H9 (cell line): ENCODE measurements around the gene HCFC1. TPM values are rescaled to one million over a fixed set of nuclear protein-coding genes. Genes with fewer than 3 reads are reported as not detected.

Source experiments
- DNase-seq: peaks from one replicate; pipeline ENCODE4 v3.0.0-alpha.2; 2017
- H2AFZ ChIP-seq: one replicate; pipeline ENCODE4 v1.6.1; 2013; ENCODE audit warnings: mild to moderate bottlenecking, low read length, control low read depth, moderate library complexity
- H2AK5ac ChIP-seq: 2 replicates; pipeline ENCODE4 v1.6.1; 2013; ENCODE audit warnings: low read length, control low read depth, mixed read lengths; ENCODE audit not compliant: insufficient read length
- H2BK120ac ChIP-seq: one replicate; pipeline ENCODE4 v1.6.1; 2013; ENCODE audit warnings: low read depth, mild to moderate bottlenecking, low read length, control low read depth, inconsistent platforms; ENCODE audit not compliant: poor library complexity, severe bottlenecking
- H2BK12ac ChIP-seq: 2 replicates; pipeline ENCODE4 v1.6.1; 2013; ENCODE audit warnings: low read length, control low read depth, mixed read lengths, low read depth; ENCODE audit not compliant: insufficient read length
- H2BK15ac ChIP-seq: 2 replicates; pipeline ENCODE4 v1.6.1; 2013; ENCODE audit warnings: low read depth, low read length, control low read depth
- H2BK20ac ChIP-seq: one replicate; pipeline ENCODE4 v1.6.1; 2013; ENCODE audit warnings: low read depth, mild to moderate bottlenecking, low read length, control low read depth, inconsistent platforms; ENCODE audit not compliant: poor library complexity, severe bottlenecking
- H2BK5ac ChIP-seq: 2 replicates; pipeline ENCODE4 v1.6.1; 2013; ENCODE audit warnings: low read length, control low read depth, mixed read lengths; ENCODE audit not compliant: insufficient read length
- H3K14ac ChIP-seq: 2 replicates; pipeline ENCODE4 v1.6.1; 2013; ENCODE audit warnings: low read length, control low read depth; ENCODE audit not compliant: insufficient read depth
- H3K18ac ChIP-seq: 2 replicates; pipeline ENCODE4 v1.6.1; 2013; ENCODE audit warnings: low read depth, mild to moderate bottlenecking, mixed read lengths, low read length, control low read depth; ENCODE audit not compliant: insufficient read length
- H3K23ac ChIP-seq: 2 replicates; pipeline ENCODE4 v1.6.1; 2013; ENCODE audit warnings: low read length, control low read depth, mixed read lengths, low read depth; ENCODE audit not compliant: insufficient read length
- H3K23me2 ChIP-seq: 2 replicates; pipeline ENCODE4 v1.6.1; 2013; ENCODE audit warnings: low read depth, mild to moderate bottlenecking, mixed read lengths, low read length, control low read depth; ENCODE audit not compliant: insufficient read length, poor library complexity, severe bottlenecking
- H3K27ac ChIP-seq: 2 replicates; pipeline ENCODE4 v1.5.1; 2013; ENCODE audit warnings: low read length, control low read depth, mixed read lengths, low read depth; ENCODE audit not compliant: insufficient read length
- H3K27me3 ChIP-seq: 2 replicates; pipeline ENCODE4 v1.6.1; 2013; ENCODE audit warnings: low read length, control low read depth, inconsistent platforms; ENCODE audit not compliant: insufficient read depth
- H3K4ac ChIP-seq: 2 replicates; pipeline ENCODE4 v1.6.1; 2013; ENCODE audit warnings: low read depth, mild to moderate bottlenecking, control low read depth, inconsistent platforms, low read length, moderate library complexity
- H3K4me1 ChIP-seq: 2 replicates; pipeline ENCODE4 v1.6.1; 2013; ENCODE audit warnings: low read length, control low read depth, inconsistent platforms; ENCODE audit not compliant: insufficient read depth
- H3K4me2 ChIP-seq: 2 replicates; pipeline ENCODE4 v1.6.1; 2013; ENCODE audit warnings: low read length, control low read depth, mixed read lengths; ENCODE audit not compliant: insufficient read length, insufficient read depth
- H3K56ac ChIP-seq: 2 replicates; pipeline ENCODE4 v1.6.1; 2013; ENCODE audit warnings: low read depth, mild to moderate bottlenecking, mixed read lengths, low read length, control low read depth; ENCODE audit not compliant: insufficient read length
- H3K79me1 ChIP-seq: 2 replicates; pipeline ENCODE4 v1.6.1; 2013; ENCODE audit warnings: low read depth, mild to moderate bottlenecking, moderate library complexity, low read length, control low read depth, inconsistent platforms; ENCODE audit not compliant: insufficient read depth, poor library complexity, severe bottlenecking
- H3K79me2 ChIP-seq: 2 replicates; pipeline ENCODE4 v1.6.1; 2013; ENCODE audit warnings: low read length, control low read depth, inconsistent platforms; ENCODE audit not compliant: insufficient read depth
- H3K9ac ChIP-seq: 2 replicates; pipeline ENCODE4 v1.6.1; 2013; ENCODE audit warnings: low read length, control low read depth, mixed read lengths; ENCODE audit not compliant: insufficient read length; ENCODE audit errors: extremely low read depth
- H3K9me3 ChIP-seq: one replicate; pipeline ENCODE4 v1.6.1; 2013; ENCODE audit warnings: low read depth, low read length, inconsistent platforms; ENCODE audit not compliant: control insufficient read depth
- H3T11ph ChIP-seq: one replicate; pipeline ENCODE4 v1.6.1; 2013; ENCODE audit warnings: mild to moderate bottlenecking, low read length, control low read depth, inconsistent platforms
- H4K20me1 ChIP-seq: one replicate; pipeline ENCODE4 v1.6.1; 2013; ENCODE audit not compliant: control insufficient read depth, insufficient read length, insufficient read depth
- H4K5ac ChIP-seq: 2 replicates; pipeline ENCODE4 v1.6.1; 2013; ENCODE audit warnings: low read depth, mild to moderate bottlenecking, mixed read lengths, low read length, control low read depth; ENCODE audit not compliant: insufficient read length
- H4K8ac ChIP-seq: replicated peaks from 2 replicates; pipeline ENCODE4 v1.6.1; 2013; ENCODE audit warnings: low read length, control low read depth, mixed read lengths, low read depth; ENCODE audit not compliant: insufficient read length
- H4K91ac ChIP-seq: 2 replicates; pipeline ENCODE4 v1.6.1; 2013; ENCODE audit warnings: low read depth, mild to moderate bottlenecking, moderate library complexity, mixed read lengths, low read length, control low read depth; ENCODE audit not compliant: insufficient read length
- H3K27ac Mint-ChIP-seq, 3 experiments: 2 replicates in 2 of 3; 3 replicates in 1 of 3; pipeline ENCODE4 v1.8.0; 2020 to 2021; ENCODE audit warnings: mixed read lengths in 3 of 3, mild to moderate bottlenecking in 1 of 3, moderate library complexity in 1 of 3
- H3K27me3 Mint-ChIP-seq: 2 replicates; pipeline ENCODE4 v1.8.0; 2021; ENCODE audit warnings: low read depth, mild to moderate bottlenecking, moderate library complexity, mixed read lengths
- H3K36me3 Mint-ChIP-seq, 3 experiments: 2 replicates in 2 of 3; 3 replicates in 1 of 3; pipeline ENCODE4 v1.8.0; 2020 to 2021; ENCODE audit warnings: low read depth in 3 of 3, mixed read lengths in 3 of 3; ENCODE audit not compliant: insufficient read depth in 1 of 3
- H3K4me1 Mint-ChIP-seq, 2 experiments: 2 replicates each; pipeline ENCODE4 v1.8.0; 2020; ENCODE audit warnings: mixed read lengths in 2 of 2
- H3K4me3 Mint-ChIP-seq, 2 experiments: 2 replicates in 1 of 2; 3 replicates in 1 of 2; pipeline ENCODE4 v1.8.0; 2020 to 2021; ENCODE audit warnings: mild to moderate bottlenecking in 2 of 2, mixed read lengths in 2 of 2, moderate library complexity in 1 of 2
- H3K9me3 Mint-ChIP-seq, 2 experiments: 2 replicates in 1 of 2; 3 replicates in 1 of 2; pipeline ENCODE4 v1.8.0; 2020; ENCODE audit warnings: mild to moderate bottlenecking in 2 of 2, mixed read lengths in 2 of 2, moderate library complexity in 1 of 2
- WGBS: extraction: QIAGEN DNeasy Blood & Tissue Kit; methylation state at CpG from one replicate; pipeline ENCODE4 v1.1.7; 2013; ENCODE audit warnings: missing lambda C conversion rate, low lambda C conversion rate, mixed read lengths; ENCODE audit not compliant: insufficient read length; ENCODE audit errors: extremely low coverage; 5-methylcytosine and 5-hydroxymethylcytosine counted together
- total RNA-seq: library from RNA; stranded (reverse); gene quantifications from 2 replicates; pipeline ENCODE4 v1.2.1, GENCODE V29; 2021
- TF ChIP-seq, protein P1 (sequence below): fragments of 200-600 bp; sonication (generic); conservative IDR thresholded peaks from 3 replicates; pipeline ENCODE4 v1.8.0; 2021; ENCODE audit warnings: antibody characterized with exemption, mild to moderate bottlenecking

Gene HCFC1
- total RNA-seq, 1 experiment from 2014 or later: 144 TPM

- Mint-ChIP-seq H3K27me3 (no peaks in the 10 kb centered on the region; the same call in none of the 2 replicates), H3K27ac (no peak overlapping the region), H3K9me3 (peaks cover 56 to 70% of the 10 kb centered on the region in 2 experiments), H3K36me3 (peaks cover 13 to 25% (median 16%) of the 10 kb centered on the region in 3 experiments), H3K4me1 (peaks cover 11 to 14% of the 10 kb centered on the region in 2 experiments; a peak in 2 of 4 replicates), H3K4me3 (no peak overlapping the region)
- Histone ChIP-seq H3K79me2 (no peaks in the 10 kb centered on the region), H4K91ac (no peak overlapping the region), H2AK5ac (no peak overlapping the region), H3K23ac (no peak overlapping the region), H2BK20ac (no peak overlapping the region), H2AFZ (no peak overlapping the region), H3K56ac (no peak overlapping the region), H4K20me1 (no peaks in the 10 kb centered on the region), H3K4ac (no peak overlapping the region), H3K9ac (no peak overlapping the region), H3K4me2 (no peak overlapping the region), H2BK12ac (no peak overlapping the region), H3K4me1 (no peaks in the 10 kb centered on the region), H4K5ac (no peak overlapping the region), H2BK5ac (no peak overlapping the region), H2BK15ac (no peak overlapping the region), H3K9me3 (peaks cover 20% of the 10 kb centered on the region), H2BK120ac (no peak overlapping the region), H3K79me1 (no peaks in the 10 kb centered on the region), H4K8ac (no peak overlapping the region), H3K23me2 (peaks cover 15% of the 10 kb centered on the region), H3K14ac (no peak overlapping the region), H3K27me3 (no peaks in the 10 kb centered on the region), H3K27ac (no peak overlapping the region), H3T11ph (no peak overlapping the region), H3K18ac (no peak overlapping the region)
- no CpG with 5 or more reads among the region's 40 CpGs for WGBS
- DNase-seq: no peak
- TF ChIP-seq, protein P1, sequence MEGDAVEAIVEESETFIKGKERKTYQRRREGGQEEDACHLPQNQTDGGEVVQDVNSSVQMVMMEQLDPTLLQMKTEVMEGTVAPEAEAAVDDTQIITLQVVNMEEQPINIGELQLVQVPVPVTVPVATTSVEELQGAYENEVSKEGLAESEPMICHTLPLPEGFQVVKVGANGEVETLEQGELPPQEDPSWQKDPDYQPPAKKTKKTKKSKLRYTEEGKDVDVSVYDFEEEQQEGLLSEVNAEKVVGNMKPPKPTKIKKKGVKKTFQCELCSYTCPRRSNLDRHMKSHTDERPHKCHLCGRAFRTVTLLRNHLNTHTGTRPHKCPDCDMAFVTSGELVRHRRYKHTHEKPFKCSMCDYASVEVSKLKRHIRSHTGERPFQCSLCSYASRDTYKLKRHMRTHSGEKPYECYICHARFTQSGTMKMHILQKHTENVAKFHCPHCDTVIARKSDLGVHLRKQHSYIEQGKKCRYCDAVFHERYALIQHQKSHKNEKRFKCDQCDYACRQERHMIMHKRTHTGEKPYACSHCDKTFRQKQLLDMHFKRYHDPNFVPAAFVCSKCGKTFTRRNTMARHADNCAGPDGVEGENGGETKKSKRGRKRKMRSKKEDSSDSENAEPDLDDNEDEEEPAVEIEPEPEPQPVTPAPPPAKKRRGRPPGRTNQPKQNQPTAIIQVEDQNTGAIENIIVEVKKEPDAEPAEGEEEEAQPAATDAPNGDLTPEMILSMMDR: no peak
These were observed 49.8 kb downstream of the HCFC1 start for GRCh38 chrX:153921511-153922446.
